Lower lobe of right lung (tissue), 2 donors: Measurements from ENCODE around the gene LRRTM4. TPM values are rescaled to one million over a fixed set of nuclear protein-coding genes. Genes with fewer than 3 reads are reported as not detected.

Source experiments
- ATAC-seq, 2 donors: fragments of 200-7000 bp; cut with Tn5 transposase; one replicate each; pipeline ENCODE4 v1.9.1; 2020 to 2022; ENCODE audit warnings: mild to moderate bottlenecking in 2 of 2, moderate library complexity in 2 of 2
- DNase-seq: peaks from one replicate; pipeline ENCODE4 v3.0.0-alpha.2; 2020
- H3K27ac ChIP-seq: fragments of 200-600 bp; one replicate; pipeline ENCODE4 v1.8.0; 2022
- H3K27me3 ChIP-seq: fragments of 200-600 bp; one replicate; pipeline ENCODE4 v1.8.0; 2022; ENCODE audit warnings: low read depth
- H3K36me3 ChIP-seq: fragments of 200-600 bp; one replicate; pipeline ENCODE4 v1.8.0; 2022; ENCODE audit warnings: mild to moderate bottlenecking
- H3K4me1 ChIP-seq: fragments of 200-600 bp; one replicate; pipeline ENCODE4 v1.8.0; 2022
- H3K4me3 ChIP-seq: fragments of 200-600 bp; one replicate; pipeline ENCODE4 v1.8.0; 2022; ENCODE audit warnings: mild to moderate bottlenecking
- H3K9me3 ChIP-seq: fragments of 200-600 bp; one replicate; pipeline ENCODE4 v1.8.0; 2022
- CTCF ChIP-seq: fragments of 200-600 bp; IDR thresholded peaks from one replicate; pipeline ENCODE4 v1.8.0; 2022; ENCODE audit warnings: antibody characterized with exemption, mild to moderate bottlenecking
- intact Hi-C: fragments of 100-400 bp; cut with DNase I; formaldehyde crosslinking; loops from one replicate; pipeline ENCODE4 v1.11.0; 2022
- total RNA-seq: library from RNA; stranded (reverse); fragmentation: NEBNext Ultra II Directional; extraction: Animal tissue kit (Norgen Biotek cat#: 25700); gene quantifications from one replicate; pipeline ENCODE4 v1.2.1, GENCODE V29; 2021
- donor health status: DM: no; HTN: yes; CAD: no; lungs with severe emphysema.

The LRRTM4 gene
- total RNA-seq, 1 donor from 2014 or later: 0.77 TPM

- TF ChIP-seq CTCF: no peak
- Histone ChIP-seq H3K9me3 (no peaks in the 10 kb centered on the region), H3K4me3 (no peak overlapping the region)
These were observed 494.1 kb downstream of the LRRTM4 start for GRCh38 chr2:77028032-77028600.

GRCh38 chr2:77025714-77026113 lies 496.5 kb downstream of the LRRTM4 start:
- Histone ChIP-seq H3K27me3 (no peaks in the 10 kb centered on the region), H3K4me1 (no peaks in the 10 kb centered on the region), H3K9me3 (no peaks in the 10 kb centered on the region), H3K36me3 (no peaks in the 10 kb centered on the region), H3K4me3 (no peak overlapping the region), H3K27ac (no peak overlapping the region)
- intact Hi-C loops: no loop called here
- ATAC-seq (no peak), DNase-seq (no peak)
- TF ChIP-seq CTCF: no peak

More at GRCh38 chr2:77028032-77028600, 494.1 kb downstream of the LRRTM4 start:
- Histone ChIP-seq H3K27me3 (no peaks in the 10 kb centered on the region), H3K36me3 (no peaks in the 10 kb centered on the region), H3K4me1 (no peaks in the 10 kb centered on the region), H3K27ac (no peak overlapping the region)
- ATAC-seq (no peak), DNase-seq (no peak)
- intact Hi-C loops: no loop called here

- H3K4me3 ChIP-seq: no peak overlapping the region
- DNase-seq (no peak), ATAC-seq (no peak)
- TF ChIP-seq CTCF: no peak
- no peaks in the 10 kb centered on the region for H3K4me1 ChIP-seq
- no peaks in the 10 kb centered on the region for H3K27me3 ChIP-seq
- intact Hi-C loops: no loop called here
- no peaks in the 10 kb centered on the region for H3K36me3 ChIP-seq
- H3K27ac ChIP-seq: no peak overlapping the region
- no peaks in the 10 kb centered on the region for H3K9me3 ChIP-seq
These were observed 501.0 kb downstream of the LRRTM4 start for GRCh38 chr2:77021161-77021560.

GRCh38 chr2:77018219-77018618 lies 504.0 kb downstream of the LRRTM4 start:
- ATAC-seq (no peak), DNase-seq (no peak)
- H3K4me3 ChIP-seq: no peak overlapping the region
- intact Hi-C loops: no loop called here
- H3K9me3 ChIP-seq: no peaks in the 10 kb centered on the region
- TF ChIP-seq CTCF: no peak
- H3K36me3 ChIP-seq: no peaks in the 10 kb centered on the region
- no peaks in the 10 kb centered on the region for H3K4me1 ChIP-seq
- H3K27me3 ChIP-seq: no peaks in the 10 kb centered on the region
- H3K27ac ChIP-seq: no peak overlapping the region

- ATAC-seq (no peak), DNase-seq (no peak)
- H3K36me3 ChIP-seq: no peaks in the 10 kb centered on the region
- H3K27me3 ChIP-seq: no peaks in the 10 kb centered on the region
- no peaks in the 10 kb centered on the region for H3K4me1 ChIP-seq
- no peak overlapping the region for H3K27ac ChIP-seq
- no peaks in the 10 kb centered on the region for H3K9me3 ChIP-seq
- intact Hi-C loops: no loop called here
- H3K4me3 ChIP-seq: no peak overlapping the region
- TF ChIP-seq CTCF: no peak
These were observed 504.8 kb downstream of the LRRTM4 start for GRCh38 chr2:77017355-77017745.
